HL-60/S4 (cell line): ENCODE results near the gene TMEM127.
"Not testable (repeated sequence)": the region's sequence is repeated elsewhere in the genome, so short reads cannot be mapped to it uniquely, and the experiment has no call there.

Experiments
- in situ Hi-C: fragments of 300-500 bp; cut with MboI; formaldehyde crosslinking; loops from 2 replicates; pipeline ENCODE4 v1.14.3; 2022; ENCODE audit warnings: low sequenced_read_pairs

The TMEM127 gene, protein sequence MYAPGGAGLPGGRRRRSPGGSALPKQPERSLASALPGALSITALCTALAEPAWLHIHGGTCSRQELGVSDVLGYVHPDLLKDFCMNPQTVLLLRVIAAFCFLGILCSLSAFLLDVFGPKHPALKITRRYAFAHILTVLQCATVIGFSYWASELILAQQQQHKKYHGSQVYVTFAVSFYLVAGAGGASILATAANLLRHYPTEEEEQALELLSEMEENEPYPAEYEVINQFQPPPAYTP

DNA sequence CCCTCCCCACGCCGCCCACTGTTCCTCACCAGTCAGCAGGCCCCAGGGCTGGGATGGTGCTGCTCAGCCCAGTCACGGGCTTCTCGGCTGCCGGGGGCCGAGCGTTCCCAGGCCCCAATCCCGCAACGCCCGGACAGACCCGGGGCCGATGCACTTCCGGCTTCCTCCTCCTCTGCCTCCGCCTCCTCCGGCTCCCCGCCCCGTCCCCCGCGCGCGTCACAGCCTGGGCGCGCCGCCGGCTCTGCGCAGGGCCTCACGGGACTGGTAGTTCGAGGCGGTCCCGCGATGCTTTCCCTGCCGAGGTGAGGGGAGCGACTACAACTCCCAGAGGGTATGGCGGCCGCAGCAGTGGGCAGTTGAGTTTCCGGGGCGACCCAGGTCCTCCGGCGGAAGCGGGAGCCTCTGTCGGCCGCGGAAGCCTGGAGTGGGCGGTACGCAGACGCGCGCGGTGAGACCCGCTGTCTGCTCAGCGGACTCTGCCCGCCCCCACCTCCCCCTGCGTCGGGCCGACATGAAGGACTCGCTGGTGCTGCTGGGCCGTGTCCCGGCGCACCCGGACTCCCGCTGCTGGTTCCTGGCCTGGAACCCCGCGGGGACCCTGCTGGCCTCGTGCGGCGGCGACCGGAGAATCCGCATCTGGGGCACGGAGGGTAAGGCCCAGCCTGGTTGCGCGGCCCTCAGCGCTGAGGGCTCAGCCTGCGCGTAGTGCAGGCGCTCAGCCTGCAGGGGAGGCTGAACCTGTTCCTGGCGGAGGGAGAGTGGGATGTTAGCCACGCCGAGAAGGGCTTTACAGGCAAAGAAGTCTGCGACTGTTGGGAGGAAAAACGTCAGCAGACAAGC is at the start of gene TMEM127, which contains the start of gene CIAO1:
TMEM127 (minus strand) TSS at position 158 of the 840 bp plus-strand sequence. CDS start 616 bp downstream, outside the sequence.
CIAO1 (plus strand) TSS at position 386 of the 840 bp plus-strand sequence; CDS start at position 512, 126 bp downstream.
- in situ Hi-C loops: no loop called here

DNA sequence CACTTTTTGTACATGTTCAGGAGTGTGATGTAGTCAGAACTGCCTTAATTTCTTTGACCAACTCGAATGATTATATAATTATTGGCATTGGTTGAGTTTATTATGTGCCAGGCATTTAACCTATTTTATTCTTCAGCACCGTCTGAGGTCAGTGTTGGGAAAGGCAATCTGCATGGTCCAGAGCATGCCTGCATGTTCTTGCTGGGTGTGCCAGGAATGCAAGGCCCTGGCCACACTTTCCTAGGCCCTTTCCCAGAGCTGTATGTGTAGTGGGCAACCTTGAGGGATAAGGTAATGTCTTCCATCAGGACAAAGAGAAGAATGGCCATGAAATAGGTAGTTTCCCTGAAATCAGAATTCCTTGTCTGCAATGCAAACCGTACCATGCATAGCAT is 49.2 kb upstream of the TMEM127 start:
- in situ Hi-C loops: no loop called here

DNA sequence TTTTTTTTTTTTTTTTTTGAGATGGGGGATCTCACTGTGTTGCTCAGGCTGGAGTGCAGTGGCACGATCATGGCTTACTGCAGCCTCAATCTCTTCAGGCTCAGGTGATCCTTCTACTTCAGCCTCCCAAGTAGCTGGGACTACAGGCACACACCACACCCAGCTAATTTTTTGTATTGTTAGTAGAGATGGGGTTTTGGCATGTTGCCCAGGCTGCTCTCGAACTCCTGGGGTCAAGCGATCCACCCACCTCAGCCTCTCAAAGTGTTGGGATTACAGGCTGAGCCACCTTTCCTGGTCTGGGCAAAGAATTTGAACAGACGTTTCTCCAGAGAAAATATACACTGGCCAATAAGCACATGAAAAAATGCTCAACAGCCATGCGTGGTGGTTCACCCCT is 42.5 kb upstream of the TMEM127 start:
- in situ Hi-C loops: no loop called here

DNA sequence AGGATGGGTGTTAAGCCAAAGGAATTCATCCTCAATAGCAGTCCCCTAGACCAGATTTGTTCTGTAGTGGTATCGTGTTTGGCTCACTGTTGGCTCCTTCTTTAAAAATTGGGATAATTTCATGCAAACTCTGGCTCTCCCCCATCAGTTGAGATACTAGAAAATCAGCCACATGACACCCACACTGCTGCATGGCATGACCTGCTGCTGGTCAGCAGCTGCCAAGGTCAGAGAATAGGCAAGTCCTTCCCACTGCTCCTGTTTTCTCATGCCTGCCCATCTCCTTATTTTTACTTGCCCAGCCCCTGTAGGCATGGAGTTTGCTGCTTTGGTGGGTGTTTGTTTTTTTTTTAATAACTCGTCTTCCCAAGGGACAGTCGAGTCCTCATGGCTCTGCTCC is 40.6 kb upstream of the TMEM127 start:
- in situ Hi-C loops: no loop called here

DNA sequence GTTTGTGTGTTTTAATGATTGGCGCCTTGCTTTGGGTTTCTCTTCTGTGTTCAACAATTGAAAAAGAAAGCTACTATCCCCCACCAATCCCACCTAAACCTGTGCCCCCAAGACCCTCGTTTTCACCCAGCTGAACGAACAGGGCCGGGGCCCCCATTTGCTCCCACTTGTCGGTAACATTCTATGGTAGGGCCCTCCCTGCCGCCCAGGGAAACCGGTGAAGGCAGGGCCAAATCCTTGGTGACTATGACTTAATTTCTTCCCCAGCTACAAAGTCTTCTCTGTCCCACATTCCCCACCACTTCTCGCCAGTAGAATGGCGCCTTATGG is 40.1 kb upstream of the TMEM127 start:
- in situ Hi-C loops: no loop called here

DNA sequence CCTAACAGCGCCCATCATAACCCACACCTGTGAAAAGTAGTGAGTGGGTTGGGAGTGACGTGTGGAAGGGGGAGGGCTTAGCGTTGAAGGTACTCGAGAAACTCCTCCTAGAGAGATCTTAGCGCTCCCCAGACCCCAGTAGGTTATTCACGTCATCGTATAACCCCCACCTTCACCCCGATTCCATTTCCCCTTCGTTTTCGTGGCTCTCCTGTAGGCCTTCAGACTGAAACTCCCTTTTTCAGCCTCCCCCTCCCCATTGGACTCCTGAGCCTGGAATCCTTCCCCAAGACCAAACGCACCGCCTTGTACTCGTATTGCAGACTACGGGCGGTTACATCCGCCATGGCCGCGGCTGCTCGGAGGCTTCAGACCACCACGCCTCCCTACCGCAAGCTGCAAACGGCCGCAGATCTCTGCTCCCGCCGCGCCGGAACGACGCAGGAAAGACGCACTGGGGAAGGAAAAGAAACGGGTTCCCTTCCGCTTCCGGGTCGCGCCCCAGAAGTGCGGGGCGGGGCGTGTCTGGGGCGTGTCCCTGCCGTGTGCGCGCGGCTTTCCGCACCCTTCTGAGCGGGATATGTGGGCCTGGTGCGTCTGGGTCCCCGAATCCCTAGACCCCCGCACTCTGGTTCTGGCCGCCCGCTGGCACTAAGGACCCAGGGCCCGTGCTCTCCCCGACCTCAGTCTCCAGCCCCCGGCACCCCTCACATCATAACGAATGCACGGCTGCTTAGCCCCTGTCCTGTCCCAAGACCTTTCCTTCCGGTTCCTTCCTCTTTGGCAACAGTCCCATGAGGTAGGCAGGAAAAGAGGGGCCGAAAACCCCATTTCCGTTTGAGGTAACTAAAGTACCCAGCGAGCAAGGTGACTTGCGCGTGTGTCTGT is 39.5 kb upstream of the TMEM127 start, which contains the start of gene SNRNP200:
SNRNP200 (minus strand) TSS at position 456 of the 888 bp plus-strand sequence; CDS start at position 347, 109 bp downstream.
- in situ Hi-C loops: no loop called here

DNA sequence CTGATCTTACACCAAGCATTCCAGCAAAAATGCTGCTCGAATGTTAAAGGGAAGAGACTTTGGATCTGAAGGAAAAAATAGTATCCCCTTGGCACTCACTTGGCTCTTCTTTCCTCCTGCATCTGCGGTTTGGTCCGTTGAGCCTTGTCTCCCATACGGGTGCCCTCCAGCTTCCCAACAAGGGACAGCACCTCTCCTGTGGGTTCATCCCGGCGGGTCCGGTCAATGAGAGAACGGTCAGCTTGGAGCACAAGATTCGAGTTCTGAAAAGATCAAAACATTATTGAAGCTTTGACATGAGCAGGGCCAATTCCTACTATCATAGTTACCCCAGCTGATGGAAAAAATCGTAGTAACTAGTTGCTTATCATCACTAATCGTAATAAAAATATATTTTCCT is 38.8 kb upstream of the TMEM127 start:
- in situ Hi-C loops: no loop called here

DNA sequence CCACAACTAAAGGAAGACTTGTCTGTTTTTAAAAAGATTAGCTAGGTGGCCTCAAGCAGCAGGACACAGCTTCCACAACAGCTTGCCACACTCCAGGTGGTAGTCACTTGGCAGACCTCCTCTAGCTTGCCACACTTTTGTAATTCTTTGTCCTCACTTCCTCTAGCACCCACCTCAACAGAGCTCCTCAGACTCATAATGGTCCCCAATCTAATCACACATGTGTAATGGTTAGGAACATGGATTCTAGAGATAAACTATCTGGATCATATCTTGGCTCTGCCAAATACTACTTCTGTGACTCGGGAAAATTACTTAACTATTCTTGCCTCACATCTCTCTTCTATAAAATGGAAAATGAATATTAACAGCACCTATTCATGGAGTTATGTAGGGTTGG is 36.1 kb upstream of the TMEM127 start:
- in situ Hi-C loops: no loop called here

DNA sequence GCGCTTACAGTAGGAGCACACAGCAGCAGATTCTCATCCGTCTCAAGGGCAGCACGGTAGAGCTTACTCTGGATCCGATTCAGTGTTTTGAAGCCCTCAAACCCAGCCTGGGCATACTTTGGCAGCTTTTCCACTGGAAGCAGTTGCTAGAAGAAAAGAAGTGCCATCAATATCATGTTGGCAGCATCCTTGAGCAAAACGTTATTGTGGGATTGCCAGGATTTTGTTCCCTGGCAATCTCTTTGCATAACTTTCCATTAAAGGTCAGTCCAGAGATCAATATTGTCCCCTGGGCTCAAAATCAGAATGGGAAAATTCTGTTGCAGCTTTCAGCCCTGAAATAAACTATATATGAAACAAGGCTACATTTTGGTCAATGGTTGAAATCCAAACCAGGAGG is 31.1 kb upstream of the TMEM127 start:
- in situ Hi-C loops: no loop called here

DNA sequence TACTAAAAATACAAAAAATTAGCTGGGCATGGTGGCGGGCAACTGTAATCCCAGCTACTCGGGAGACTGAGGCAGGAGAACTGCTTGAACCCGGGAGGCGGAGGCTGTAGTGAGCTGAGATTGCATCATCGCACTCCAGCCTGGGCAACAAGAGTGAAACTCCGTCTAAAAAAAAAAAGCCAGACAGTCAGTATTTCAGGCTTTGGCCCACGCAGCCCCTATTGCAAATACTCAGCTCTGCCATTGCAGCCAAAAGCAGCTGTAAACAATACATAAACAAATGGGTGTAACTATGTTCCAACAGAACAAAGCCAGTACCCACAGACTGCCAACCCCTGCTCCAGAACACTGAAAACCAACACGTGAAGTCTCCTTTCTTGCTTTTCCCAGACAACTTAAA is 28.5 kb upstream of the TMEM127 start:
- in situ Hi-C loops: not testable (repeated sequence)

DNA sequence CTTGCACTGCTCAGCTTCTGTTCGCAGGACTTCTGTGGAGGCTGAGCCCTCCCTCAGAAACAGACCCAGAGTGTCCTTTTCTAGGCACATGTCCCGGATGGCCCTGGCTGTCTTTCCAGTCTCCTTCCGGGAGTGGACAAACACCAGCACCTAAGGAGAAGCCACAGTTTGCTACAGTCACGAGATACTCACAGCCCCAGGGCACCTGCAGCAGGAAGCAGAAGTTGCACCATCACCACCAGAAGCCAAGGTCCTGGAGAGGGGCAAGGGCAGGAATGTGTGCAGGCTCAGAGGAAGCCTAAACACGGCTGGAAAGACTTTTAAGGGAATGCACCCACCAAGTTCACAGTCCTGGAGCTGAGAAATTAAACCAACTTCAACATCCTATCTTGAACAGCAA is 26.0 kb upstream of the TMEM127 start:
- in situ Hi-C loops: no loop called here

DNA sequence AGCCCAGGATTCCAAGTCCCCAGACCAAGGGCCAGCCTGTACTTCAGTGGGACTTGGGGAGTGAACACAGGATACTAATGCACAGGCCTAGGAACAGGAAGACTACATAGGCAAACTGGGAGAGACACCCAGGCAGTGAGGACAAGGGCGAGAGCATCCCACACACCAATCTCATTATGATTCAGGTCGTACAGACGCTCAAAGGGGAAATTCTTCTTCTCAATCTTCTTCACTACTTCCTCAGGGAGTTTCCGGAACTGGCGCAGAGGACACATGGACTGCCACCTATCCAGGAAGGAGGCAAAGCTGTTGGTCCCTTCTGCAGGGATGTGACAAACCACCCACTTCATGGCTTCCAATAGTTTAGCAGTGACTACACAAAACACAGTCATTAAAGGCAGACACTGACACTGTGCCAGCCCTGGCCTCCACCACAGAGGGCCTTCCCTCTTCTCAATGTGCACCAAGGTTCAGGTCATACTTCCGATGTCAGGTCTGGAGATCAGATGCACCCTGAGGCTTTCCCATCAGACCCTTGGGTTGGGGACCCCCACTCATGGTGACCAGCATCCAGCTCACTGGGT is 21.6 kb upstream of the TMEM127 start:
- in situ Hi-C loops: no loop called here

DNA sequence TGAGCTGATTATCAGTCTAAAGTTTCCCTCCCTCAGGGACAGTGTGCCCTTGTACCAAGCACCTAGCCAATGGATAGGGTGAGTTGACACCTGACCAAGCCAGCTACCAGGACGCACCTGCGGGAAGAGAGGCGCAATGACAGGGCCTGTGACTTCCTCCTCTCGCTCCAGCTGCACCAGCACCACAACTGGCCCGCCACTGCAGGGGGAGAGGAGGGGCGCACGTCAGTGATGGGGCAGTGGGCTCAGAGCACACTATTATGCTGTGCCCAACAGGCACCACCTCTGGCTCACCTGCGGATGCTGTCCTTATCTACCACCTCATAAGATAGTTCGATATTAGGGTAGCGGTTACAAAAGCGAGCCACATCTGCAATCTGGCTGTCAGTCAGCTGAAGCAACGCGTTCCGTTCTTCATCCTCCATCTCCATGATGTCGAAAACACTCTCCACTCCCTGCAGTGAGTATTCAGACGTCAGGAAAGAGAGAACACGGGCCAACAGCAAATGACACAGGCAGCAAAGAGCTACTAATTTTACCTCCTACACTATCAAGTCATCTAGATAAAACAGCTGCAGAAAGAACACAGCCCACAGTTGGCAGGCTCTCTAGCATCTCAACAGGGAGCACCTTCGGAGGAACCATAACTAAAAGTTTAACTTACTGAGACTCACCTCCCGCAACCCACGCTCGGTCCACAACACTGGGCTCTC is 11.1 kb upstream of the TMEM127 start:
- in situ Hi-C loops: no loop called here

DNA sequence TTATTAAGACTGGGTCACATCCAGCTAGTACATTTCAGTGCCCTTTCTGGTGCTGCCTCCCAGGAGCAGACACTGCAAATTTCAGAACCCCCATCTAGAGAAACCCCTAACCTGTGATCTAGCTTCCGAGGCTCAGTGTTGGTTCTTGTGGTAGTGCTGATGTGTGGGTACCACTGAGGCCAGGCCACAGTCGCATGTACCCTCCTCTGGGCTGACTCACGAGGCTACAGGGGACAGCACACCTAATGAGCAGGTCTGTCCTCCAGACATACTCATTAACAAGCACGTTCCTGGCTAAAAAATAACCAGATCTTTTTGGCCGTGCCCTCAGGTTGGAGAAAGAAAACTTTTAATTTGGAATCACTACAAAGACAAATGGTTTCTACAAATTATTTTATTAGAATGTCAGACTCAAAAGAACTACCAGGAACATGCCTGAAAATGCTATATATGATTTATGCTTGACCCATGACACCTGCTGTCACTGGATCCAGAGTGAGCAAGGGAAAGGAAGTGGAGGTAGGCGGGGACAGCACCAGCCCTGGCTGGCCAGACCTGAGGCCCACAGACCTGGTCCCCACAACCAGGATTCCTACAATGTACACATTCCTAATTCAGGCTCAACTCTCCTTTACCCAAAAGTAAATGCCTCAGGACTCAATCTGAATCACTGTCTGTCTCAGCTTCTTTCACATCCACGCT is 8.7 kb upstream of the TMEM127 start:
- in situ Hi-C loops: no loop called here

DNA sequence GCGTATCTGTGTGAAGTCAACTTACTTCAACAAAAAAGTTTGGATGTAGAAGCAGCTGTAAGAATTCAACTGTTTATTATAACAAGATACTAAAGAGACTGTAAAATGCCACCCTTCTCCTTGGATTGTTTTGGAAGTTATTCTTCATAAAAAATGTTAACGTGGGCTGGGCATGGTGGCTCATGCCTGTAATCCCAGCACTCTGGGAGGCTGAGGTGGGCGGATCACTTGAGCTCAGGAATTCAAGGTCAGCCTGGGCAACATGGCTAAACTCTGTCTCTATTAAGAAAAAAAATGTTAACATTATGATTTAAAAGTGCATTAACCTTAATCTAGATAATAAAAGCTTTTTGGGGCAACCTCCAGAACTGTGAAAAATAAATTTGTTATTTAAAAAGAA is 8.0 kb upstream of the TMEM127 start:
- in situ Hi-C loops: no loop called here

DNA sequence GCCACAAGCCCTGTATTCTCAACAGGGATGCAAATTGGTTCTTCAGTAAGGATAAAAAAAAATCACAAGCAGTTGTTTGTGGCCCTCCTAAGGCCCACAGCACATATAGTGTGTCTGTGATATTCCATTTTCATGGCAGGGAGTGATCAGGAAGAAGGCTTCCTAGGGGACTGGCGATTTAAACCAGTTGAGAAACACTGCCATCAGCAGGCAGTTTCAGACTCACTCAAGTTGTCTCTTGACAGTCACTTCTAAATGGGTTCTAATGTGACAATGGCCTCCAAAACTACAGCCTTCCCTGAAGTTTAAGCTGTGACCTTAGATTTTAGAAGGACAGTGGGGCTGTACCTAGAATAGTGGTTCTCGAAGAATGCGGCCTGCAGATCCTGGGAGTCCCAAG is 6.2 kb upstream of the TMEM127 start:
- in situ Hi-C loops: no loop called here

DNA sequence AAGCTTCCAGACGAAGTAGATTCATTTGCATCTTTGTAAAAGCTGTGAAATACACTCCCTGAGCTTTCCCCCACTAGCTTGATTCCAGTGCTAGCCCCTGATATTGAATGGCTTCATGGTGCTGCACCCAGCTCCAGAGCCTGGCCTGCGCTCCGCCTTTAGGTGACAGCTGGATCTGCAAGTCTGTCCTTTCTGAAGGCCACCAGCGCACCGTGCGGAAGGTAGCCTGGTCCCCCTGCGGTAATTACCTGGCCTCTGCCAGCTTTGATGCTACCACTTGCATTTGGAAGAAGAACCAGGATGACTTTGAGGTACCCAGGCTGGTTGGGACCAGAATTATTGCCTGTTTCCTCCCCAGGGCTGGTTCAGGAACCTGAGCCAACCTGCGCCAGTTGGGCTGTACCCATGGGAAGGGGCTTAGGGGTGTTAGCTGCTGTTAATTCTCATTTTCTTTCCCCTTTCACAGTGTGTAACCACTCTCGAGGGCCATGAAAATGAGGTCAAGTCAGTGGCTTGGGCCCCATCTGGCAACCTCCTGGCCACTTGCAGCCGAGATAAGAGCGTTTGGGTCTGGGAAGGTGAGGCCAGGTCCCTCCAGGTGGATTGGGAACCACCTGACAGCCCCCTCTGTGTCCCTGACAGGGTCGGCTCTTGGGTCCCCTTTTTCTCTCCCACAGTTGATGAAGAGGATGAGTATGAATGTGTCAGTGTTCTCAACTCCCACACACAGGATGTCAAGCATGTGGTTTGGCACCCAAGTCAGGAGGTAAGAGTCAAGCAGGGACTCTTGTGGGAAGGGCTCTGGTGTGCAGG is 1.6 kb upstream of the TMEM127 start:
- in situ Hi-C loops: no loop called here

DNA sequence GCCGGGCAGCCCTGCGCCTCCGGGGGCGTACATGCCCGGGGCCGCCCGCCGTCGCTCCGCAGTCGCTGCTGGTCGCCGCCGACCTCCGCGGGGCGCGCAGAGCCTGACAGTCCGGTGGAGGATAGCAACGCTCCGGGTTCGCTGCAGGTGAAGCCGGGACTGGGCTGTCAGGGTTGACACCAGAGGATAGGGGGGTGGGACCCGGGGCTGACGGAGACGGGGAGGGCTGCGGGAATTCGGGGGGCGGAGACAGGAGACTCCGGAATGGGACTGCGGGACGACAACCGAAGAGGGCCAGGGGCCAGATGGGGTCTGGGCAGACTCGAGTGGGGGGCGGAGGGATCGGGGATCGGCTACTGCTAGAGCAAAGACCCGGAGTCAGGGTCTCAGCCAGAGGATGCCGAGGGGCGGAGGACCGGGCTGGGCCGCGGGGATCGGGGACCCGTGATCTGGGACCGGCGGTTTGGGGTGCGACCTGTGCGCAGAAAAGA is 403 bp downstream of the TMEM127 start:
- in situ Hi-C loops: no loop called here
